Body of pancreas (tissue), 4 donors: ENCODE results near the gene DOCK3. TPM values are rescaled to one million over a fixed set of nuclear protein-coding genes. Genes with fewer than 3 reads are reported as not detected.

Experiments used
- ATAC-seq: fragments of 150-250 bp; one replicate; pipeline ENCODE4 v1.9.1; 2016
- DNase-seq, 4 donors: peaks; one replicate each; pipeline ENCODE4 v3.0.0-alpha.2; 2019
- H3K27ac ChIP-seq, 4 donors: fragments of 200-600 bp; sonication (generic); 1 replicate in 3 of 4; 2 replicates in 1 of 4; pipeline versions ENCODE4 v1.5.1 to v1.6.1; 2016 to 2019; ENCODE audit warnings: mild to moderate bottlenecking in 1 of 4, mixed read lengths in 1 of 4, moderate library complexity in 1 of 4
- H3K27me3 ChIP-seq, 2 donors: fragments of 200-600 bp; sonication (generic); one replicate each; pipeline ENCODE4 v1.6.0; 2016; ENCODE audit warnings: mild to moderate bottlenecking in 1 of 2
- H3K36me3 ChIP-seq, 2 donors: fragments of 200-600 bp; sonication (generic); replicated peaks in 1 of 2; 2 replicates each; pipeline ENCODE4 v1.5.1; 2016; ENCODE audit warnings: low read depth in 2 of 2; ENCODE audit not compliant: insufficient read depth in 1 of 2
- H3K4me1 ChIP-seq: fragments of 200-600 bp; sonication (generic); one replicate; pipeline ENCODE4 v1.6.0; 2016
- H3K4me3 ChIP-seq, 2 donors: fragments of 200-600 bp; sonication (generic); 1 replicate in 1 of 2; 2 replicates in 1 of 2; pipeline ENCODE4 v1.5.1; 2016 to 2019
- H3K9me3 ChIP-seq, 3 donors: fragments of 200-600 bp; sonication (generic); 1 replicate in 2 of 3; 2 replicates in 1 of 3; pipeline ENCODE4 v1.5.1; 2016
- POLR2A ChIP-seq, 3 donors: fragments of 450-650 bp; IDR thresholded peaks; one replicate each; pipeline ENCODE4 v1.6.1; 2016; ENCODE audit warnings: antibody characterized with exemption in 3 of 3, mild to moderate bottlenecking in 2 of 3
- WGBS, 2 donors: methylation state at CpG; one replicate each; pipeline ENCODE4 v1.1.5; 2017; 5-methylcytosine and 5-hydroxymethylcytosine counted together
- intact Hi-C: fragments of 100-400 bp; cut with DNase I; formaldehyde crosslinking; loops from one replicate; pipeline ENCODE4 v1.15.1; 2023
- total RNA-seq, 2 donors: library from RNA; depleted of rRNA; stranded (reverse); fragments of >200 nt; gene quantifications; one replicate each; pipeline ENCODE4 v1.1.0, GENCODE V29; 2016
- TF ChIP-seq, protein P1 (sequence below), 7 experiments: fragments of 450-650 bp in 4 of 7; fragments of 200-600 bp in 3 of 7; sonication (generic) in 3 of 7; IDR thresholded peaks; one replicate each; pipeline ENCODE4 v1.5.1; 2016 to 2019; ENCODE audit warnings: antibody characterized with exemption in 7 of 7

Gene DOCK3
- total RNA-seq, 2 donors from 2014 or later: 0.52 TPM; not detected in 1

DNA sequence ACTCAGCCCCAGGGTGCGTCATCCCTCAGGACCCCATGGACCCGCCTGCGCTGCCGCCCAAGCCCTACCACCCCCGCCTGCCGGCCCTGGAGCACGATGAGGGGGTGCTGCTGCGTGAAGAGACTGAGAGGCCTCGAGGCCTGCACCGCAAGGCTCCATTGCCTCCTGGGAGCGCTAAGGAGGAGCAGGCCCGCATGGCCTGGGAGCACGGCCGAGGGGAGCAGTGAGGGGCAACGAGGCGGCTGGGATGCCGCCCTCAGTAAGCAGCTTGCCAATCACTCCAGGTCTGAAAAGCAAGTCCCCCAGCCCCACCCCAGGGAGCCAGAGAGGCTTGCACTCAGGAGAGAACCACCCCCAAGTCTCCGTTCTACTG is 706.6 kb downstream of the DOCK3 start:
- H3K9me3 ChIP-seq: no peaks in the 10 kb centered on the region
- H3K27ac ChIP-seq: no peak overlapping the region
- no peaks in the 10 kb centered on the region for H3K36me3 ChIP-seq
- ATAC-seq (no peak), DNase-seq (no peak)
- TF ChIP-seq, protein P1, sequence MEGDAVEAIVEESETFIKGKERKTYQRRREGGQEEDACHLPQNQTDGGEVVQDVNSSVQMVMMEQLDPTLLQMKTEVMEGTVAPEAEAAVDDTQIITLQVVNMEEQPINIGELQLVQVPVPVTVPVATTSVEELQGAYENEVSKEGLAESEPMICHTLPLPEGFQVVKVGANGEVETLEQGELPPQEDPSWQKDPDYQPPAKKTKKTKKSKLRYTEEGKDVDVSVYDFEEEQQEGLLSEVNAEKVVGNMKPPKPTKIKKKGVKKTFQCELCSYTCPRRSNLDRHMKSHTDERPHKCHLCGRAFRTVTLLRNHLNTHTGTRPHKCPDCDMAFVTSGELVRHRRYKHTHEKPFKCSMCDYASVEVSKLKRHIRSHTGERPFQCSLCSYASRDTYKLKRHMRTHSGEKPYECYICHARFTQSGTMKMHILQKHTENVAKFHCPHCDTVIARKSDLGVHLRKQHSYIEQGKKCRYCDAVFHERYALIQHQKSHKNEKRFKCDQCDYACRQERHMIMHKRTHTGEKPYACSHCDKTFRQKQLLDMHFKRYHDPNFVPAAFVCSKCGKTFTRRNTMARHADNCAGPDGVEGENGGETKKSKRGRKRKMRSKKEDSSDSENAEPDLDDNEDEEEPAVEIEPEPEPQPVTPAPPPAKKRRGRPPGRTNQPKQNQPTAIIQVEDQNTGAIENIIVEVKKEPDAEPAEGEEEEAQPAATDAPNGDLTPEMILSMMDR (IDR thresholded peaks at IDR 0.05): no peak
- TF ChIP-seq POLR2A (IDR thresholded peaks at IDR 0.05): no peak
- intact Hi-C loops: no loop called here
- 92 to 95% methylated on average over 17 to 18 of the region's 18 CpGs for WGBS, 2 donors
- peaks cover 17% of the 10 kb centered on the region for H3K4me1 ChIP-seq
- no peaks in the 10 kb centered on the region for H3K27me3 ChIP-seq
- H3K4me3 ChIP-seq: no peak overlapping the region

- TF ChIP-seq, protein P1 (IDR thresholded peaks at IDR 0.05): no peak
- TF ChIP-seq POLR2A (IDR thresholded peaks at IDR 0.05): no peak
- Histone ChIP-seq H3K36me3 (no peaks in the 10 kb centered on the region), H3K4me3 (no peak overlapping the region), H3K27me3 (no peaks in the 10 kb centered on the region), H3K4me1 (peaks cover 26% of the 10 kb centered on the region), H3K27ac (no peak overlapping the region), H3K9me3 (no peaks in the 10 kb centered on the region)
- WGBS, 2 donors: 96 to 100% methylated on average over 4 of the region's 4 CpGs
- ATAC-seq: no peak
- no peak for DNase-seq
- intact Hi-C loops: no loop called here
These were observed 707.5 kb downstream of the DOCK3 start for GRCh38 chr3:51382076-51382745.

DNA sequence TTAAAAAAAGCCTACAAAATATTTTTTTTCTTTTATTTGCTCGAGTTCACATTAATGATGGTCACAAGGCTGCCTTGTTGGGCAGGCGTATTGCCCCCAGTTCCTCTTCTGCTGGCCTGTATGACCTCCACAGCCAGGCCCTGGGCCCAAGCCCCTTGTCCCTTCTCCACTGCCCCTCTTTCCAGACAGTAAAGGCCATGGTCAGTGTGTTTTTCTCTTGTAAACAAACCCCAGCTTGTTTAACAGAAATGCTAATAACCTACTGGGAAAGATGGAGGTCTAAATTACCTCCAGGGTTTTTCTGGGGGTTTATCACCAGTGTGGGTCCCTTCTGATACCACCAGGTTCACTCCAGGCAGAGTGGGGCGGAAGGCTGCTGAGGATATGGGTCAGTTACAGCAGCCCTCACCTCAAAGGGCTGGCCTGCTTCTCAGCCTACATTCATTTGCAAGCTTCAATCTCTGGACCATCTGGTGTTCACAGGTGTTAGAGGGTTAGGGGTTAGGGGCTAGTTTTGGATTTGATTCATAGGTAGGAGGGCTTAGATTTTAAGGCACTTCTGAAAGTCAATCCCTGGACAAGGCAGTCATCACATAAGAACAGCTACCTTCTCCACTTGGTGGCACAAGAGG is 708.3 kb downstream of the DOCK3 start:
- TF ChIP-seq, protein P1 (IDR thresholded peaks at IDR 0.05): no peak
- no peak for TF ChIP-seq POLR2A (IDR thresholded peaks at IDR 0.05)
- no peaks in the 10 kb centered on the region for H3K9me3 ChIP-seq
- ATAC-seq: no peak
- peaks cover 34% of the 10 kb centered on the region for H3K4me1 ChIP-seq
- no peak overlapping the region for H3K4me3 ChIP-seq
- H3K36me3 ChIP-seq: no peaks in the 10 kb centered on the region
- intact Hi-C loops: no loop called here
- H3K27ac ChIP-seq: no peak overlapping the region
- no peak for DNase-seq
- WGBS, 2 donors: 86 to 88% methylated on average over 3 of the region's 3 CpGs
- H3K27me3 ChIP-seq: no peaks in the 10 kb centered on the region

GRCh38 chr3:51384055-51384725 is 709.5 kb downstream of the DOCK3 start:
- Histone ChIP-seq H3K4me1 (peaks cover 44% of the 10 kb centered on the region), H3K27me3 (no peaks in the 10 kb centered on the region), H3K9me3 (no peaks in the 10 kb centered on the region), H3K4me3 (peak overlapping the region; percentile 84 to 92), H3K27ac (peak overlapping the region; percentile 91 to 92 (median 92)), H3K36me3 (no peaks in the 10 kb centered on the region)
- WGBS, 2 donors: 0% methylated on average over 11 to 29 of the region's 29 CpGs
- DNase-seq: peak in 3 of 4 donors; percentile 32 to 48 (median 35)
- intact Hi-C loops: no loop called here
- ATAC-seq: peak; percentile 21
- no peak for TF ChIP-seq POLR2A (IDR thresholded peaks at IDR 0.05)
- TF ChIP-seq, protein P1 (IDR thresholded peaks at IDR 0.05): no peak
